Measurements from ENCODE around the gene TMEM150C.
"Not testable (repeated sequence)": the region's sequence is repeated elsewhere in the genome, so short reads cannot be mapped to it uniquely, and the experiment has no call there.

The TMEM150C gene

DNA sequence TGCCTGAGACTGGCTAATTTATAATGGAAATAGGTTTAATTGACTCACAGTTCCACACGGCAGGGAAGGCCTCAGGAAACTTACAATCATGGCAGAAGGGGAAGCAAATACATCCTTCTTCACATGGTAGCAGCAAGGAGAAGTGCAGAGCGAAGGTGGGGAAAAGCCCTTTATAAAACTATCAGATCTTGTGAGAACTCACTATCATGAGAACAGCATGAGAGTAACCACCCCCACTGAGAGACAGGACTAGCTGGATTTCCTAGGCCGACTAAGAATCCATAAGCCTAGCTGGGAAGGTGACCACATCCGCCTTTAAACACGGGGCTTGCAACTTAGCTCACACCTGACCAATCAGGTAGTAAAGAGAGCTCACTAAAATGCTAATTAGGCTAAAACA, 88.7 kb downstream of the TMEM150C start:
- DNase-seq = not testable (repeated sequence)

DNA sequence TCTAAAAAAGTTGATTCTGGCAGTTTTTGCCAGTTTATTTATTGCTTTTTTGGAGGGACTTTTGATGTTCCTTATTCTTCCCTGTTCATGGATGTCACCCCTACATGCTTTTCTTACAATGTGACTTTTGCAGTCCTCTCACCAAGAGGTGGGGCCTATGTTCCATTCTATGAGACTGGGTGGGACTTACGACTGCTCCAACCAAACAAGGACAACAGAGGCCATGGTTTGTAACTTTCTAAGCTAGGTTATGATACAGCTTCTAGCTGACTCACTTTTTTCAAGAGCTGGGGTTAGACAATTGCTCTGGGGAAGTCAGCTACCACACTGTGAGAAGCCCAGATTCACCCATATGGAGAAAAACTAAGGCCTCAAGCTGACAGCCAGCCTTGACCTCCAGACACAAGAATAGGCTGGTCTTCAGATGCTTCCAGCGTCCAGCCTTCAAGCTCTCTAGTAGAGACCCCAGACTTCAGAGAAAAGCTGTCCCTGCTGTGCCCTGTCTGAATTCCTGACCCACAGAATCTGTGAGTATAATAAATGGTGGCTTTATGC, 91.9 kb downstream of the TMEM150C start:
- DNase-seq = peak in 1 of 3 experiments; percentile 30

DNA sequence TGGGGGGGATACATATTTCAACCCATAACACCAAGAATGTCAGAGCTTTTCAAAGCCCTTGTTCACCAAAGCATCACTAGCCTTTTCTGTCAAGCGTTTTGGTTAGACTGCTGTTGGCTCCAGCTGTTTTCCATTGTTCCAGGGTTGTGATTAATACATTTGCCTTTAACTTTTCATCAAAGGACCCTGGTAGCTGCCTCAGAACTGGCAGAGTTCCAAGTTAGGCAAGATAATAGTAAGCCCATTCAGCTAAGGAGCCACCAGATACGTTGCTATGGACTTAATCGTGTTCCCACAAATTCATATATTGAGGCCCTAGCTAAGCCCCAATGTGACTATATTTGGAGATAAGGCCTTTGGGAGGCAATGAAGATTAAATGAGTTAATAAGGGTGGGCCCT, 94.3 kb downstream of the TMEM150C start:
- peak in 2 of 3 experiments; percentile 19 to 58 for DNase-seq

DNA sequence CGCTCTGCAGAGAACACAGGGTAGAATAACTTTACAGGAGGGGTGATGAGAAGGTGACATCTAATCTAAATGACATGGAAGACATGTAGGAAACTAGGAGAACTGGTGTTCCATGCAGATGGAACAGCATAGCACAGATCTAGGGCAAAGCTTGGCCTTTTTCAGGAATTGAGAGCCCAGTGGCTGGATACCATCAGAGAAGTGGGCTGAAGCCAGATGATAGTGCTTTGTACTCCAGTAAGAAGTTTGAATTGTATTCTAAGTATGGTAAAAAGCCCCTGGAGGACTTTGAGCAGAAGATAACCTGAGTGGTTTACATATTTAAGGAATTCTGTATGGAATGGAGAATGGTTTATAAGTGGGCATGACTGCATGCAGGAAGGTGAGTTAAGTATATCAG, 98.6 kb downstream of the TMEM150C start:
- DNase-seq = no peak

DNA sequence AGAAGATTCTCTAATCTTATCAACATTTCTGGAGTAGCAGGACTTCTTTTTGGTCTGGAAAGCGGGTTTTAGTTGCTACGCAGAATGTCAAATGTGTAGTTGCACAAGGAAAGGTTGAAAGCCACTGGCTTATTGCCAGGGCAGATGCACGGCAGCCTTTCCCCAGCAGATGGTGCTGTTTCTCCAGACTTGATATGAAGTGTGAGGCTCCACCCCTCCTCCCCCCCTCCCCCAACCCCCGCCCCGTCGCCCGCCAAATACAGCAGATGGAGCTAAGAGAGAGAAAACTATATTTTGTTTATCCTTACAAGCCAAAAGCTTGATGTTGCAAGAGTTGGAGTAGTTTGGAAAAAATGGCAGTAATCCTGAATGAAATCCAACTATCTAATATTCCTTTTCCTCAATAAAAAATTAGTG, 99.4 kb downstream of the TMEM150C start:
- DNase-seq = peak; percentile 63 to 90 (median 89)

DNA sequence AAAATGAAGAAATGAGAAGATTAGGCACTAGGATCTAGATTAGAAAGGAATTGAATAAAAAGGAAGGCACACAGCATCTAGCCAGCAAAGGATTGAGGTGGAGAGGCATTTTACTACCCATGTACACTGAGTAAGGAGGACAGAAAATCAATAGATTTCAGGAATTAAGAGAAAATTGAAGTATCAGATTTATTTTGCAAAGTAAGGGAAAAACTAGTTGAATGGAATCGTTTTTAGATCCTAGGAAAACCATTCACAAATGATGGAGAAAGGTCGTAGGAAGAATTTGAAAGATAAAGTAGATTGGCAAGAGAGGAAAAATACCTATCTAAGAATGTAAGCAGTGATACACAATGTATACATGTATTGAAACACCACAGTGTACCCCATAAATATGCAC, 100.1 kb downstream of the TMEM150C start:
- no peak for DNase-seq

DNA sequence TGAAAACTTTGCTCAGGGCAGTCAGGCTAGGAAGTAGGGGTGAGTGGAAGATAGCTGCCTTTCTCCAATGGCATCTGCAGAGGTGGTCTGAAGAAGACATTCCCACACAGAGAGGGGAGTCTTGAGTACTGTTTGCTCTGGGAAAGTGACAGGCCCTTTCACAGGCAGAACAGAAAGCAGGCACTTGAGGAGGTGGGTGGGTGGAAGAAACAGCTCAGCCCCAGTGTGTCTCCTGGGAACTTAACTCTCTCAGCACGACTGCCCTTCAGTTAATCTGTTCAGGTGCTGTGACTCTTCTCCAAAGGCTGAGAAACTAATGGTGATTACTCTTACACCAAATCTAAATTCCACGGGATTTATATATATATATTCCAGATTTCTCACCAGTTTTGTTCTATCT, 103.1 kb downstream of the TMEM150C start:
- DNase-seq = no peak

DNA sequence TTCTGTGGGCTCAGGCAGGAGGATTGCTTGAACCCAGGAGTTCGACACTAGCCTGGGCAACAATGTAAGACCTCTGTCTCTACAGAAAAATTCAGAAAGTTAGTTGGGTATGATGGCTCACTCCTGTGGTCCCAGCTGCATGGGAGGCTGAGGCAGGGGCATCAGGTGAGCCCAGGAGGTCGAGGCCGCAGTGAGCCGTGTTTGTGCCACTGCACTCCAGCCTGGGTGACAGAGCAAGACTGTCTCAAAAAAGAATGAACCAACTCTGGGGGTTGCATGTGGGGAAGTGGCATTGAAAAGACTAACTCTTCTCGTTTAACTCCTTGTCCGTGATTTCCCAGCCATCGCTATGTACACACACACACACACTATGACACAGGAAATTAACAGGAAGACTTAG, 104.5 kb downstream of the TMEM150C start:
- no peak for DNase-seq

DNA sequence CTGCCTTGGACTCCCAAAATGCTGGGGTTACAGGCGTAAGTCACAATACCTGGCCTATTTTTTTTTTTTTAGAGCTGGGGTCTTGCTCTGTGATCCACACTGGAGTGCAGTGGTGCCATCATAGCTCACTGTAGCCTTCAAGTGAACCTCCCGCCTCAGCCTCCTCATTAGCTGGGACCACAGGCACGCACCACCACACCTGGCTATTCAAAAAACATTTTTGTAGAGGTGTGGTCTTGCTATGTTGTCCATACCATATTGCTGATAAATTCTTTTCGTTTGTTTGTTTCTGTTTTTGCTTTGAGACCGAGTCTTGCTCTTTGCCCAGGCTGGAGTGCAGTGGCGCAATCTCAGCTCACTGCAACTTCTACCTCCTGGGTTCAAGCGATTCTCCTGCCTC, 109.8 kb downstream of the TMEM150C start:
- DNase-seq = no peak

DNA sequence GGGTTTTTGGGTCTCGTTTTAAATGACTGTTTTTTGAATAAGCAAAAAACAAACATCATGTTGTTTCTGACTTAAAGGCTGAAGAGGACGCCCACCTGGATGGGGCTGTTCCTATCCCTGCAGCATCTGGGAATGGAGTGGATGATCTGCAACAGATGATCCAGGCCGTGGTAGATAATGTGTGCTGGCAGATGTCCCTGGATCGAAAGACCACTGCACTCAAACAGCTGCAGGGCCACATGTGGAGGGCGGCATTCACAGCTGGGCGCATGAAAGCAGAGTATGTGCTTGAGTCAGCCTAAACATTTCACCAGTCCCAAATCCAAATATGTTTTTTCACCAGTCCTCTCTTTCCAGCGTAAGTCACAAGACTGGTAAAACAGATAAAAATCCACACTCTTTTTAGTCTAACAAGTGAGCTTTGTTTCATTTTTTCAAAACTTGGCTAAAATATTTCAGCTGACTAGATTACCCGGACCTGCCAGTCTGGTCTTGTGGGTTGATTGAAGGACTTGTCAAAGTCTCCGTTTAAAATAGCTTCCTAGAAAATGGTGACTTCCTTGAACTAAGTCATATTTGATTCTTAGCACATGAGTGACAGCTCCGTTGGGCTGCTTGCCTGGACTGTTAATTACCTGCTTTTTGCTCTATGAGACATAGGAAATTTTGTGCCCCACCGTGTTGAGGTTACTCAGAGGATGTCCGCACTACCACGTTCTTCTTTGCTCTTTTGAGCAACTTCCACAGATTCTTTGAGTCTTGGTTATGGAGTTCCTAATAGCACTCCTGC, 110.6 kb downstream of the TMEM150C start:
- DNase-seq = no peak

DNA sequence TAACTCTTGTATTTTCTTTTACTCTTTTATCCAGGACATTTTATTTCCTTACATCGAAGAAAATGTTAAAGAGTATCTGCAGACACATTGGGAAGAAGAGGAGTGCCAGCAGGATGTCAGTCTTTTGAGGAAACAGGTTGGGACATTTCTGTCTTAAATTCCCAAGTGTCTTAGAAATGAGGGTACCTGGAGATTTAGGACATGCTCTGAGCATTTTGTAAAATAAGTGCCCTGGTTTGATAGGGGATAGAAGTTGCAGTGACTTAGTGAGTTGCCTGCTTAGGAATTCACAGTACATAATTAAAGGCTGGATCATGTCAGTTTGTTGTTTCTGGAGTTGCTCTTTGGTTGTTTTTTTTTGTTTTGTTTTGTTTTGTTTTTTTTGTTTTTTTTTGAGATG, 113.9 kb downstream of the TMEM150C start:
- no peak for DNase-seq

DNA sequence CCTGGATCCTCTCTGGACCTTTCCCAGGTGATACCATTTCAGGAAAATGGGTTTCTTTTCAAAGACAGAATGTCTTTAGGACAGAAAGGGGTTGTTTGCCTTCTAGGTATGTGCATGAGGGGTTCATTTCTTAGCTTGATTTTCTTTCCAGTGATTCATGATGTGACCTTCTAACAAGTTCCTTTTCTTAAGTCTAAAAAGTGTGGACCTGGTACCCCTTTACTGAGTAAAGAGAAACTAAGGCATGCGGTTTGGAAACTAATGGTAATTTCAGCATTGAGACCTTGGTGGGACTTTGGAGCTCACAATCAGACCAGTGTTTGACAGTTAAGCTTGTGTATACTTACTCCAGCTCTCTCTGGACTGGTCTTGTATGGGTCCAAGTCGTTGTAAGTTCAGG, 122.7 kb downstream of the TMEM150C start:
- DNase-seq = no peak

DNA sequence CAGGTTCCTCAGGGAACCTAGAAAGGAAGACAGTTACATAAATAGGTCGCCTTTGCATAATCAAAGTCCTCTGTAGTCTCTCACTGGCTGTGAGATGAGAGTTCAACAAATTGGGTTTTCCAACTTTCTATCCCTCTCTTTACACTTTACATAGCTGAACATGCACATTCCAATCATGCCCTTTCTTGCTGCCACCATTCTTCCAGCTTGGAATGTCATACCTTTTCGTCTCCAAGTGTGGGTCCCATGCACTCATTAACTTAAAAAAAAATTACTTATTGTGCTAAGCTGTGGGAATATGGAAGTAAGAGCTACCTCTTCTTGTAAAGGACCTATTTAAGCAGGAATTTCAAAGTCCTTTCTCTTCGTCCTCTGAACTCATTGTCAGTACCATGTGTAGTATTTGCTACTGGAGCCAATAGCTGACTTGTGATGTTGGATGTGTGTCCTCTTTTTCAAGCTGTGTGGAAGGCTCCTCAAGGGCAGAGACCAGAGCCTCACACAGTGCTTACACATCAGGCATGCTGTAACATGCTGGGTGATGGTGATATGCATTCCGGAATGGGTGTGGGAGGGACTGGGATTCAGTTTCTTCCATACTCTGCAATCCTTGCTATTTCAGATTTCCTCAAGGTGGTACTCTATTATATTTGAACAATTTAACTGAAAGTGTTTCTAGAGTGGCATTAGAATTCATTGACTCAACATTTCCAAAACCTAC, 124.3 kb downstream of the TMEM150C start:
- no peak for DNase-seq

DNA sequence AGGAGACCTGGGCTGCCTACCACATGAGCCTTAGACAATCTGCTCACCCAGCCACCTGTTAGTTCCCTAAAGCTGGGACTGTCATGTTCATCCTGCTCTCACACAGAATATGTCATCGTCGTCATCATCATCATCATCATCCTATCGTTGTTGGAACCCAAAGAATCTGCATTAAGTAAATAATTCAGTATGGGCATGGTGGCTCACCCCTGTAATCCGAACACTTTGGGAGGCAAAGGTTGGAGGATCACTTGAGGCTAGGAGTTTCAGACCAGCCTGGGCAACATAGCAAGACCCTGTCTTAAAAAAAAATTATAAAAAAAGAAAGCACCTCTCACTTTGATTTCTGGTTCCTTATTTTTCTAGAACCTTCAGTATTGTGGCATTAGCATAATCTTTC, 125.0 kb downstream of the TMEM150C start:
- DNase-seq = no peak

DNA sequence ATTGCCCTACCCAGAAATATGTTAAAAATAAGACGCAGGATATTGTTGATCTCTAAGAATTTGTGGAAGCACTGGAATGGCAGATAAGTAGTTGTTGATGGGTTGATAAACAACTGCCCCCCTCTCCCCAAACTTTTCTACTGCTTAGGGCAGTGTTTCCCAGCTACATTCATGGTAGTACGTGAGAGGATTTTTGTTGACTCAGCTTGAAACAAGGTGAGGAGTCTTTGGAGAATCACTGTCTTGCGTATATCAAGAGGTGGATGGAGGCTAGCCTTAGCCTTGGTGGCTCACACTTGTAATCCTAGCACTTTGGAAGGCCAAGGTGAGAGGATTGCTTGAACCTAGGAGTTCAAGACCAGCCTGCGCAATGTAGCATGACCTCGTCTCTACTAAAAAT, 125.7 kb downstream of the TMEM150C start:
- no peak for DNase-seq

DNA sequence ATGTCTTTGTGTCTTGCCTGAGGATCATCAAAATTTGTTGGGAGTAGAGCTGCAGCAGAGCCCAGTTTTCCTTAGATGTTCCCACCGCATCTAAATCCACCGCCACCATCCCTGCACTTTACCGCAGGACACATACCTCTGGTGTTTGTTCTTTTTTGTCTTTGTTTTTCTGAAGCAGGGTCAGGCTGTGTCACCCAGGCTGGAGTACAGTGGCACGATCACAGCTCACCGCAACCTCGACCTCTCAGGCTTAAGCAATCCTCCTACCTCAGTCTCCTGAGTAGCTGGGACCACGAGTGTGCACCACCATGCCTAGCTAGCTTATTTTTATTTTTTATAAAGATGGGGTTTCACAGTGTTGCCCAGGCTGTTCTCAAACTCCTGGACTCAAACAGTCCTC, 126.8 kb downstream of the TMEM150C start:
- DNase-seq = no peak

DNA sequence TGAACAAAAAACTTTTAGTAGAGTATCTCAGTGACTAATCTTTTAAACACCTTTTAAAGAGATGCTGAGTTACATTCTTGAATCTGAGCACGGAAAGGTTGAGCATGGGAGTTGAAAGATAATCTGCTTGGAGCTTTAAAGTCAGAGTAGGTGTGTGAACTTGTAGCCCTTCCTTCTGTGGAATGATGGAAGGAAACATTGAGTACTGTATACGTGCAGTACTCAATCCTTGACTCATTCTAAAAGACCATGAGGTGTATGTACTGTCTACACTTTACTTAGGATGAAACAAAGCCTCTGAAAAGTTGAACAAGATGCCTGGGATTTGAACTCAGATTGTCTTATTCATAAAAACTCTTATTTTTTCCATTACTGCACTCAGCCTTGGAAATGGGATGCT, 128.0 kb downstream of the TMEM150C start:
- DNase-seq = no peak
